Ovary (tissue), 3 donors: ENCODE measurements around the gene FHAD1.

ENCODE experiments used
- EP300 ChIP-seq: sonication (generic); formaldehyde crosslinking; IDR thresholded peaks from one replicate; pipeline ENCODE4 v1.6.1; 2017; ENCODE audit warnings: antibody characterized with exemption
- POLR2A ChIP-seq: fragments of 450-650 bp; IDR thresholded peaks from one replicate; pipeline ENCODE4 v1.6.1; 2017; ENCODE audit warnings: antibody characterized with exemption, mild to moderate bottlenecking, moderate library complexity
- TF ChIP-seq, protein P1 (sequence below), 3 donors: fragments of 450-650 bp in 2 of 3; fragments of 200-600 bp in 1 of 3; IDR thresholded peaks; one replicate each; pipeline versions ENCODE4 v1.5.1 to v1.8.0; 2016 to 2022; ENCODE audit warnings: antibody characterized with exemption in 3 of 3, mild to moderate bottlenecking in 1 of 3
- donor health status: DM: no; HTN: no; CAD: no.

GRCh38 chr1:15341228-15341627, 94.2 kb downstream of the FHAD1 start:
- TF ChIP-seq, protein P1, sequence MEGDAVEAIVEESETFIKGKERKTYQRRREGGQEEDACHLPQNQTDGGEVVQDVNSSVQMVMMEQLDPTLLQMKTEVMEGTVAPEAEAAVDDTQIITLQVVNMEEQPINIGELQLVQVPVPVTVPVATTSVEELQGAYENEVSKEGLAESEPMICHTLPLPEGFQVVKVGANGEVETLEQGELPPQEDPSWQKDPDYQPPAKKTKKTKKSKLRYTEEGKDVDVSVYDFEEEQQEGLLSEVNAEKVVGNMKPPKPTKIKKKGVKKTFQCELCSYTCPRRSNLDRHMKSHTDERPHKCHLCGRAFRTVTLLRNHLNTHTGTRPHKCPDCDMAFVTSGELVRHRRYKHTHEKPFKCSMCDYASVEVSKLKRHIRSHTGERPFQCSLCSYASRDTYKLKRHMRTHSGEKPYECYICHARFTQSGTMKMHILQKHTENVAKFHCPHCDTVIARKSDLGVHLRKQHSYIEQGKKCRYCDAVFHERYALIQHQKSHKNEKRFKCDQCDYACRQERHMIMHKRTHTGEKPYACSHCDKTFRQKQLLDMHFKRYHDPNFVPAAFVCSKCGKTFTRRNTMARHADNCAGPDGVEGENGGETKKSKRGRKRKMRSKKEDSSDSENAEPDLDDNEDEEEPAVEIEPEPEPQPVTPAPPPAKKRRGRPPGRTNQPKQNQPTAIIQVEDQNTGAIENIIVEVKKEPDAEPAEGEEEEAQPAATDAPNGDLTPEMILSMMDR (IDR thresholded peaks at IDR 0.05): no peak
- no peak for TF ChIP-seq EP300
- TF ChIP-seq POLR2A: no peak
